Fibroblast of skin of abdomen (primary cell): ENCODE data around the gene BSPH1. TPM values are rescaled to one million over a fixed set of nuclear protein-coding genes. Genes with fewer than 3 reads are reported as not detected.
"Not testable (repeated sequence)": the region's sequence is repeated elsewhere in the genome, so short reads cannot be mapped to it uniquely, and the experiment has no call there.

ENCODE experiments used
- DNase-seq: peaks from one replicate; pipeline ENCODE4 v3.0.0-alpha.2; 2013
- polyA plus RNA-seq, 2 experiments: library from polyadenylated mRNA; unstranded; fragments of 120-200 nt; gene quantifications; one replicate each; pipeline ENCODE4 v1.2.1, GENCODE V29; 2013; ENCODE audit not compliant: insufficient read length in 2 of 2

BSPH1 gene
- not detected for polyA plus RNA-seq (2013, experiment 1 of 2; ENCODE audit: insufficient read length)
- polyA plus RNA-seq (2013, experiment 2 of 2; ENCODE audit: insufficient read length) = not detected

- DNase-seq = no peak
Measured at GRCh38 chr19:47992070-47992469, at the start of gene BSPH1. TSS of gene BSPH1 (minus strand) at chr19:47992170. CDS start at chr19:47992081, 89 bp downstream.

GRCh38 chr19:48036765-48037164 is 44.8 kb upstream of the BSPH1 start:
- DNase-seq = no peak

- no peak for DNase-seq
Measured at GRCh38 chr19:48033604-48034003, 41.6 kb upstream of the BSPH1 start.

GRCh38 chr19:48030073-48030472 is 38.1 kb upstream of the BSPH1 start:
- no peak for DNase-seq

- no peak for DNase-seq
Measured at GRCh38 chr19:48029431-48029830, 37.5 kb upstream of the BSPH1 start.

GRCh38 chr19:48025480-48025879 is 33.5 kb upstream of the BSPH1 start:
- DNase-seq = no peak

- DNase-seq = no peak
Measured at GRCh38 chr19:48023518-48023917, 31.5 kb upstream of the BSPH1 start.

GRCh38 chr19:48023011-48023410 is 31.0 kb upstream of the BSPH1 start:
- DNase-seq = no peak

GRCh38 chr19:48020686-48021085 is 28.7 kb upstream of the BSPH1 start:
- no peak for DNase-seq

- DNase-seq = no peak
Measured at GRCh38 chr19:48010932-48011758, 19.2 kb upstream of the BSPH1 start.

GRCh38 chr19:48006762-48007161 is 14.8 kb upstream of the BSPH1 start:
- DNase-seq = no peak

GRCh38 chr19:48004236-48004635 is 12.3 kb upstream of the BSPH1 start:
- no peak for DNase-seq

GRCh38 chr19:48000846-48001245 is 8.9 kb upstream of the BSPH1 start:
- no peak for DNase-seq

GRCh38 chr19:47998800-47999199 is 6.8 kb upstream of the BSPH1 start:
- no peak for DNase-seq

GRCh38 chr19:47996230-47996727 is 4.3 kb upstream of the BSPH1 start:
- no peak for DNase-seq

- no peak for DNase-seq
Measured at GRCh38 chr19:47994209-47994802, 2.3 kb upstream of the BSPH1 start, which contains the start of gene ELSPBP1. TSS of gene ELSPBP1 (plus strand) at chr19:47994632. CDS start at chr19:48008668, 14,036 bp downstream.

GRCh38 chr19:47991191-47991808 is 670 bp downstream of the BSPH1 start:
- DNase-seq = no peak

- DNase-seq = no peak
Measured at GRCh38 chr19:47973529-47973928, 18.4 kb downstream of the BSPH1 start.

GRCh38 chr19:47955936-47956335 is 36.0 kb downstream of the BSPH1 start:
- DNase-seq = not testable (repeated sequence)

- DNase-seq = not testable (repeated sequence)
Measured at GRCh38 chr19:47952132-47952531, 39.8 kb downstream of the BSPH1 start.

- DNase-seq = not testable (repeated sequence)
Measured at GRCh38 chr19:47949852-47950521, 42.0 kb downstream of the BSPH1 start.

GRCh38 chr19:47928581-47928980 is 63.4 kb downstream of the BSPH1 start:
- DNase-seq = not testable (repeated sequence)

GRCh38 chr19:47920107-47920506 is 71.9 kb downstream of the BSPH1 start:
- not testable (repeated sequence) for DNase-seq
